Nephron progenitor cell (in vitro differentiated cells): ENCODE data around the gene TAF11L2.
"Not testable (repeated sequence)": the region's sequence is repeated elsewhere in the genome, so short reads cannot be mapped to it uniquely, and the experiment has no call there.

ENCODE experiments used
- DNase-seq: peaks from one replicate; pipeline ENCODE4 v3.0.0; 2021
- H3K27ac Mint-ChIP-seq: 2 replicates; pipeline ENCODE4 v1.8.0; 2021; ENCODE audit warnings: mild to moderate bottlenecking, moderate library complexity, mixed read lengths
- H3K27me3 Mint-ChIP-seq: 2 replicates; pipeline ENCODE4 v1.8.0; 2021; ENCODE audit warnings: mild to moderate bottlenecking, low read depth, mixed read lengths; ENCODE audit not compliant: poor library complexity
- H3K36me3 Mint-ChIP-seq: 2 replicates; pipeline ENCODE4 v1.8.0; 2021; ENCODE audit warnings: low read depth, mixed read lengths
- H3K4me1 Mint-ChIP-seq: 2 replicates; pipeline ENCODE4 v1.8.0; 2021; ENCODE audit warnings: mixed read lengths
- H3K4me3 Mint-ChIP-seq: 2 replicates; pipeline ENCODE4 v1.8.0; 2021; ENCODE audit warnings: mild to moderate bottlenecking, moderate library complexity, mixed read lengths
- H3K9me3 Mint-ChIP-seq: 2 replicates; pipeline ENCODE4 v1.8.0; 2021; ENCODE audit warnings: mild to moderate bottlenecking, moderate library complexity, mixed read lengths

The TAF11L2 gene

GRCh38 chr5:17528369-17528768 lies 30.3 kb downstream of the TAF11L2 start, which contains the start of gene TAF11L6:
Gene TAF11L6 (plus strand): TSS chr5:17528669.
- H3K9me3 Mint-ChIP-seq, H3K27me3 Mint-ChIP-seq, H3K4me1 Mint-ChIP-seq, H3K36me3 Mint-ChIP-seq, H3K4me3 Mint-ChIP-seq, H3K27ac Mint-ChIP-seq, DNase-seq: not testable (repeated sequence)
